A549 (cell line): ENCODE results near the gene LCE5A. TPM values are rescaled to one million over a fixed set of nuclear protein-coding genes. Genes with fewer than 3 reads are reported as not detected.

ENCODE experiments used
- ATAC-seq, 2 experiments: fragments of 200-7000 bp in 1 of 2; fragments of >200 bp in 1 of 2; cut with Nextera tagmentation in 1 of 2; cut with Tn5 transposase in 1 of 2; 3 replicates each; pipeline versions ENCODE4 v1.8.0 to v1.9.1; 2018 to 2020; ENCODE audit warnings: mild to moderate bottlenecking in 1 of 2, moderate library complexity in 1 of 2
- CTCF ChIA-PET: fragments of 300-600 bp; sonication (Branson Sonifier 250); formaldehyde crosslinking; extraction: SDS; loops from one replicate; lab custom pipeline; 2021; ENCODE audit warnings: antibody characterized with exemption, inconsistent platforms; lab: Yijun Ruan, JAX
- POLR2A ChIA-PET: fragments of 350-600 bp; formaldehyde crosslinking; extraction: SDS; loops from one replicate; lab custom pipeline; 2021; ENCODE audit warnings: antibody characterized with exemption, inconsistent platforms; lab: Yijun Ruan, JAX
- DNase-seq, 2 experiments: peaks; one replicate each; pipeline versions ENCODE4 v3.0.0 to v3.0.0-alpha.2; 2011 to 2016; ENCODE audit warnings: low read depth in 1 of 2, low spot score in 1 of 2
- FAIRE-seq: peaks from 2 replicates; lab custom pipeline; 2011; peaks lifted over from hg19 to GRCh38; lab: Jason Lieb, UNC
- H3K27ac ChIP-seq, 2 experiments: fragments of >200 bp; sonication (Bioruptor Twin); formaldehyde crosslinking; 3 replicates each; pipeline ENCODE4 v1.5.1; 2016 to 2017
- H3K4me1 ChIP-seq: fragments of >200 bp; sonication (Bioruptor Twin); formaldehyde crosslinking; 3 replicates; pipeline ENCODE4 v1.6.1; 2016
- H3K4me2 ChIP-seq: fragments of >200 bp; sonication (Bioruptor Twin); formaldehyde crosslinking; 3 replicates; pipeline ENCODE4 v1.6.1; 2016
- H3K4me3 ChIP-seq: fragments of >200 bp; sonication (Bioruptor Twin); formaldehyde crosslinking; 3 replicates; pipeline ENCODE4 v1.5.1; 2016
- H3K9me3 ChIP-seq: fragments of >200 bp; sonication (Bioruptor Twin); formaldehyde crosslinking; 3 replicates; pipeline ENCODE4 v1.6.1; 2016
- BHLHE40 ChIP-seq: IDR thresholded peaks from 2 replicates; pipeline ENCODE4 v1.6.1; 2012; ENCODE audit warnings: low read depth, low read length, inconsistent platforms
- CEBPB ChIP-seq, 2 experiments: fragments of >200 bp in 1 of 2; sonication (Bioruptor Twin) in 1 of 2; formaldehyde crosslinking in 1 of 2; IDR thresholded peaks; 2 replicates each; pipeline ENCODE4 v1.6.1; 2012 to 2016
- CHD2 ChIP-seq: fragments of 150-350 bp; IDR thresholded peaks from 2 replicates; pipeline ENCODE4 v1.6.1; 2014; ENCODE audit warnings: low read length; ENCODE audit not compliant: partially characterized antibody
- CHD4 ChIP-seq: fragments of 200-600 bp; sonication (generic); IDR thresholded peaks from 2 replicates; pipeline ENCODE4 v1.6.1; 2016; ENCODE audit warnings: antibody characterized with exemption, mild to moderate bottlenecking, borderline replicate concordance
- E2F6 ChIP-seq: IDR thresholded peaks from 2 replicates; pipeline ENCODE4 v1.6.1; 2012; ENCODE audit warnings: low read depth, borderline replicate concordance
- EHF ChIP-seq: fragments of 250-450 bp; sonication (Bioruptor Pico); IDR thresholded peaks from 2 replicates; pipeline ENCODE4 v1.5.0; 2020; ENCODE audit warnings: mild to moderate bottlenecking
- EP300 ChIP-seq, 2 experiments: fragments of >200 bp; sonication (Bioruptor Twin); formaldehyde crosslinking; IDR thresholded peaks; 2 replicates in 1 of 2; 3 replicates in 1 of 2; pipeline ENCODE4 v1.6.1; 2016 to 2017
- FOSB ChIP-seq: fragments of 250-450 bp; sonication (Bioruptor Pico); IDR thresholded peaks from 2 replicates; pipeline ENCODE4 v1.5.0; 2020; ENCODE audit warnings: mild to moderate bottlenecking, moderate library complexity
- FOSL2 ChIP-seq, 2 experiments: fragments of 450-650 bp in 1 of 2; fragments of >200 bp in 1 of 2; sonication (Bioruptor Twin) in 1 of 2; formaldehyde crosslinking; IDR thresholded peaks; 2 replicates each; pipeline versions ENCODE4 v1.5.0 to v1.6.1; 2016 to 2020; ENCODE audit warnings: mild to moderate bottlenecking in 1 of 2, moderate library complexity in 1 of 2
- HES2 ChIP-seq: fragments of >200 bp; sonication (Bioruptor Twin); formaldehyde crosslinking; IDR thresholded peaks from 2 replicates; pipeline ENCODE4 v1.6.1; 2016
- HOXB13 ChIP-seq: fragments of 250-450 bp; sonication (Bioruptor Pico); IDR thresholded peaks from 2 replicates; pipeline ENCODE4 v1.5.0; 2020; ENCODE audit warnings: low read depth, mild to moderate bottlenecking, moderate library complexity
- HOXB5 ChIP-seq: fragments of 250-450 bp; sonication (Bioruptor Pico); IDR thresholded peaks from 2 replicates; pipeline ENCODE4 v1.5.0; 2020; ENCODE audit warnings: mild to moderate bottlenecking, moderate library complexity
- JUNB ChIP-seq: fragments of >200 bp; sonication (Bioruptor Twin); formaldehyde crosslinking; IDR thresholded peaks from 2 replicates; pipeline ENCODE4 v1.6.1; 2016
- KDM1A ChIP-seq: fragments of 200-600 bp; sonication (generic); IDR thresholded peaks from 2 replicates; pipeline ENCODE4 v1.6.1; 2016; ENCODE audit warnings: low read depth, mild to moderate bottlenecking
- MAX ChIP-seq: IDR thresholded peaks from 2 replicates; pipeline ENCODE4 v1.6.1; 2012
- MYC ChIP-seq: IDR thresholded peaks from 2 replicates; pipeline ENCODE4 v1.6.1; 2012; ENCODE audit warnings: mild to moderate bottlenecking, inconsistent platforms, low read length, improper control_type of control experiment, borderline replicate concordance
- NFE2L2 ChIP-seq: fragments of 150-350 bp; conservative IDR thresholded peaks from 2 replicates; pipeline ENCODE4 v1.6.1; 2014; ENCODE audit warnings: low read length
- PBX3 ChIP-seq: IDR thresholded peaks from 2 replicates; pipeline ENCODE4 v1.6.1; 2012
- POLR2A ChIP-seq: IDR thresholded peaks from 2 replicates; pipeline ENCODE4 v1.6.1; 2012; ENCODE audit warnings: mild to moderate bottlenecking, low read length
- RFX5 ChIP-seq: fragments of 450-650 bp; IDR thresholded peaks from 2 replicates; pipeline ENCODE4 v1.7.1; 2014; ENCODE audit warnings: antibody characterized with exemption, mild to moderate bottlenecking, moderate library complexity
- SREBF2 ChIP-seq: fragments of 450-650 bp; IDR thresholded peaks from 2 replicates; pipeline ENCODE4 v1.6.1; 2014; ENCODE audit warnings: mild to moderate bottlenecking, moderate library complexity
- USF2 ChIP-seq: fragments of 450-650 bp; IDR thresholded peaks from 2 replicates; pipeline ENCODE4 v1.6.1; 2014; ENCODE audit warnings: antibody characterized with exemption
- WGBS: methylation state at CpG from one replicate; pipeline ENCODE4 v1.1.6; 2017; ENCODE audit errors: missing lambda C conversion rate; 5-methylcytosine and 5-hydroxymethylcytosine counted together
- polyA plus RNA-seq, 4 experiments: library from polyadenylated mRNA; depleted of rRNA in 3 of 4; stranded (reverse); fragments of >200 nt; fragmentation: RNase III in 1 of 4; extraction: RNeasy Plus Mini Kit Qiagen cat#74134 plus additional on column Dnase treatment in 1 of 4; gene quantifications; 2 replicates in 3 of 4; 3 replicates in 1 of 4; pipeline ENCODE4 v1.2.3, GENCODE V29; 2011 to 2017

Gene LCE5A
- polyA plus RNA-seq, 2 of the 4 experiments (the other 2 are of a cell fraction) = not detected

GRCh38 chr1:152511596-152511995 lies 993 bp downstream of the LCE5A start (continued):
- TF ChIP-seq PBX3 (no peak), FOSL2 (IDR thresholded peaks at IDR 0.05) (no peak), FOSL2 (CRISPR knock-in tag; IDR thresholded peaks at IDR 0.05) (no peak), FOSB (CRISPR knock-in tag) (no peak), E2F6 (no peak)

GRCh38 chr1:152513081-152513480 lies 2.5 kb downstream of the LCE5A start:
- peak overlapping the region; percentile 35 to 52; a peak in 4 of 6 replicates for H3K27ac ChIP-seq
- no peak for TF ChIP-seq EHF (CRISPR knock-in tag)
- no peak for TF ChIP-seq POLR2A
- TF ChIP-seq CEBPB (IDR thresholded peaks at IDR 0.05) = no peak
- TF ChIP-seq BHLHE40 = no peak
- no peak for TF ChIP-seq SREBF2
- no peak for TF ChIP-seq HES2
- no peak for TF ChIP-seq USF2
- TF ChIP-seq JUNB = no peak
- no peak for TF ChIP-seq NFE2L2
- TF ChIP-seq EP300 (IDR thresholded peaks at IDR 0.05) = no peak
- TF ChIP-seq RFX5 = no peak
- TF ChIP-seq HOXB13 (CRISPR knock-in tag) = no peak
- 59% methylated on average over 3 of the region's 3 CpGs for WGBS
- no peak for DNase-seq
- H3K4me3 ChIP-seq = no peak overlapping the region
- no peak for ATAC-seq
- H3K4me2 ChIP-seq = peak overlapping the region; percentile 10; the same call in 1 of the 3 replicates
- H3K9me3 ChIP-seq = no peaks in the 10 kb centered on the region
- peaks cover 33% of the 10 kb centered on the region for H3K4me1 ChIP-seq
- FAIRE-seq = no peak
- POLR2A ChIA-PET = no interaction called here
- CTCF ChIA-PET = interaction anchor here (0.6 to 2.4 kb wide), 4 partner anchors 9 to 119 kb away, joined by 3 to 12 read pairs (median 6); no protein-coding TSS in a partner anchor

GRCh38 chr1:152514715-152515433 lies 4.3 kb downstream of the LCE5A start:
- POLR2A ChIA-PET = no interaction called here
- no peak for FAIRE-seq
- no peak for ATAC-seq
- H3K4me2 ChIP-seq = no peak overlapping the region
- no peak overlapping the region for H3K4me3 ChIP-seq
- 77% methylated on average over 17 of the region's 17 CpGs for WGBS
- no peaks in the 10 kb centered on the region for H3K9me3 ChIP-seq
- no peak for DNase-seq
- TF ChIP-seq CHD2 (no peak), NFE2L2 (no peak), MYC (no peak), HOXB5 (CRISPR knock-in tag) (no peak), KDM1A (no peak), POLR2A (no peak), MAX (no peak), FOSB (CRISPR knock-in tag) (no peak), CHD4 (no peak)
- CTCF ChIA-PET = interaction anchor here (1.3 to 1.5 kb wide), 2 partner anchors 10 to 18 kb away, joined by 4 read pairs; no protein-coding TSS in a partner anchor
- peak overlapping the region; percentile 75 to 88; a peak in 4 of 6 replicates for H3K27ac ChIP-seq
- H3K4me1 ChIP-seq = peaks cover 35% of the 10 kb centered on the region
